CD4-positive, alpha-beta memory T cell (primary cell): ENCODE results near the gene PCNA. TPM values are rescaled to one million over a fixed set of nuclear protein-coding genes. Genes with fewer than 3 reads are reported as not detected.
A peak's percentile ranks its signal among the peaks of the same experiment; 100 is the strongest.
"Not testable (repeated sequence)": the region's sequence is repeated elsewhere in the genome, so short reads cannot be mapped to it uniquely, and the experiment has no call there.

Experiments
- CTCF ChIA-PET: fragments of 350-600 bp; sonication (Branson Sonifier 250); formaldehyde crosslinking; loops from one replicate; lab custom pipeline; 2021; ENCODE audit warnings: inconsistent platforms; ENCODE audit not compliant: partially characterized antibody; lab: Charles Lee
- POLR2A ChIA-PET: fragments of 350-600 bp; sonication (Branson Sonifier 250); formaldehyde crosslinking; loops from one replicate; lab custom pipeline; 2021; ENCODE audit not compliant: partially characterized antibody; lab: Charles Lee
- DNase-seq, 5 donors: peaks; one replicate each; pipeline versions ENCODE4 v3.0.0 to v3.0.0-alpha.2; 2020 to 2022; ENCODE audit warnings: mixed read lengths in 1 of 5
- H3K27ac ChIP-seq: one replicate; pipeline ENCODE4 v1.7.0; 2013; ENCODE audit warnings: low read depth, low read length
- H3K27me3 ChIP-seq: 2 replicates; pipeline ENCODE4 v1.7.0; 2013; ENCODE audit warnings: mild to moderate bottlenecking, low read length, moderate library complexity; ENCODE audit not compliant: insufficient read depth
- H3K36me3 ChIP-seq: 2 replicates; pipeline ENCODE4 v1.7.0; 2013; ENCODE audit warnings: mild to moderate bottlenecking, low read length, moderate library complexity; ENCODE audit not compliant: insufficient read depth
- H3K4me1 ChIP-seq: 2 replicates; pipeline ENCODE4 v1.7.0; 2013; ENCODE audit warnings: mild to moderate bottlenecking, low read length, moderate library complexity; ENCODE audit not compliant: insufficient read depth
- H3K4me3 ChIP-seq, 2 donors: one replicate each; pipeline ENCODE4 v1.7.0; 2013; ENCODE audit warnings: low read length in 2 of 2, mild to moderate bottlenecking in 1 of 2
- H3K9me3 ChIP-seq, 2 donors: one replicate each; pipeline ENCODE4 v1.7.0; 2013; ENCODE audit warnings: low read length in 2 of 2, control low read depth in 1 of 2; ENCODE audit not compliant: control insufficient read depth in 1 of 2
- H3K27ac Mint-ChIP-seq, 7 donors: one replicate each; pipeline ENCODE4 v1.8.0; 2020 to 2021; ENCODE audit warnings: mixed read lengths in 7 of 7, mild to moderate bottlenecking in 6 of 7, inconsistent platforms in 3 of 7, moderate library complexity in 3 of 7
- H3K27me3 Mint-ChIP-seq, 2 donors: one replicate each; pipeline ENCODE4 v1.8.0; 2020 to 2021; ENCODE audit warnings: mixed read lengths in 2 of 2
- H3K36me3 Mint-ChIP-seq, 2 donors: one replicate each; pipeline ENCODE4 v1.8.0; 2020 to 2021; ENCODE audit warnings: mixed read lengths in 2 of 2, inconsistent platforms in 1 of 2, mild to moderate bottlenecking in 1 of 2
- H3K4me1 Mint-ChIP-seq, 4 donors: one replicate each; pipeline ENCODE4 v1.8.0; 2020 to 2021; ENCODE audit warnings: mixed read lengths in 4 of 4, mild to moderate bottlenecking in 1 of 4
- H3K4me3 Mint-ChIP-seq, 8 donors: one replicate each; pipeline ENCODE4 v1.8.0; 2020 to 2021; ENCODE audit warnings: mixed read lengths in 8 of 8, mild to moderate bottlenecking in 7 of 8, moderate library complexity in 6 of 8, inconsistent platforms in 3 of 8
- H3K9me3 Mint-ChIP-seq, 8 donors: one replicate each; pipeline ENCODE4 v1.8.0; 2020 to 2021; ENCODE audit warnings: mixed read lengths in 8 of 8, mild to moderate bottlenecking in 5 of 8, inconsistent platforms in 3 of 8, moderate library complexity in 1 of 8
- intact Hi-C: fragments of 100-400 bp; cut with micrococcal nuclease; formaldehyde crosslinking; loops from one replicate; pipeline ENCODE4 v1.15.1; 2023
- polyA plus RNA-seq, 2 donors: library from polyadenylated mRNA; unstranded; fragments of 300-500 nt; fragmentation: Illumina TruSeq; gene quantifications; one replicate each; pipeline ENCODE4 v1.2.3, GENCODE V29; 2021
- total RNA-seq, 2 experiments: library from RNA; stranded (reverse); gene quantifications; one replicate each; pipeline ENCODE4 v1.2.3, GENCODE V29; 2021

The PCNA gene
- total and polyA plus RNA-seq, 4 experiments from 2014 or later: 60.0 to 71.9 (median 64.6) TPM

GRCh38 chr20:5100684-5101347 lies 18.9 kb downstream of the PCNA start:
- H3K36me3 ChIP-seq: peaks cover 51% of the 10 kb centered on the region
- peaks cover 7 to 18% (median 15%) of the 10 kb centered on the region in 4 donors for H3K4me1 Mint-ChIP-seq
- H3K4me1 ChIP-seq: no peaks in the 10 kb centered on the region
- peak; percentile 63 to 69 (median 68) for DNase-seq
- H3K27me3 Mint-ChIP-seq: no peaks in the 10 kb centered on the region
- ChIA-PET POLR2A (interaction anchor here (0.6 to 1.8 kb wide), 7 partner anchors 10 to 81 kb away, joined by 3 to 6 read pairs (median 5); partner anchors contain the start of gene PCNA), CTCF (interaction anchor here (0.6 to 6.3 kb wide), 36 partner anchors 10 to 499 kb away, joined by 3 to 111 read pairs (median 5); partner anchors contain the start of genes CDS2 and SLC23A2)
- no peaks in the 10 kb centered on the region for H3K9me3 ChIP-seq
- H3K27ac ChIP-seq: no peak overlapping the region
- intact Hi-C loops: loop anchor here (1.0 to 2.0 kb wide), 4 partner anchors 23 to 361 kb away; partner anchors contain the start of gene SLC23A2
- H3K9me3 Mint-ChIP-seq: no peaks in the 10 kb centered on the region
- peaks cover 53 to 73% of the 10 kb centered on the region in 2 donors for H3K36me3 Mint-ChIP-seq
- H3K27me3 ChIP-seq: no peaks in the 10 kb centered on the region
- peak overlapping the region; percentile 45 to 89 (median 76) for H3K27ac Mint-ChIP-seq
- H3K4me3 Mint-ChIP-seq: no peak overlapping the region
- no peak overlapping the region for H3K4me3 ChIP-seq

GRCh38 chr20:5099909-5100308 lies 19.8 kb downstream of the PCNA start:
- Mint-ChIP-seq H3K36me3 (peaks cover 57 to 77% of the 10 kb centered on the region in 2 donors), H3K4me1 (peaks cover 7 to 18% (median 15%) of the 10 kb centered on the region in 4 donors), H3K27ac (peak overlapping the region in 1 of 7 donors; percentile 52)
- H3K36me3 ChIP-seq: peaks cover 51% of the 10 kb centered on the region
- intact Hi-C loops: loop anchor here (1.0 to 2.0 kb wide), 4 partner anchors 22 to 360 kb away; partner anchors contain the start of gene SLC23A2
- not testable (repeated sequence) for H3K9me3 Mint-ChIP-seq, H3K4me1 ChIP-seq, DNase-seq, H3K9me3 ChIP-seq, H3K4me3 Mint-ChIP-seq, H3K4me3 ChIP-seq, H3K27me3 Mint-ChIP-seq, H3K27me3 ChIP-seq, H3K27ac ChIP-seq
- CTCF ChIA-PET: interaction anchor here (0.9 to 6.3 kb wide), 20 partner anchors 12 to 150 kb away, joined by 3 to 111 read pairs (median 9); partner anchors contain the start of gene SLC23A2
- POLR2A ChIA-PET: interaction anchor here (1.1 to 1.8 kb wide), 3 partner anchors 9 to 43 kb away, joined by 3 to 5 read pairs (median 4); no protein-coding TSS in a partner anchor

GRCh38 chr20:5099009-5099408 lies 20.7 kb downstream of the PCNA start:
- H3K9me3 Mint-ChIP-seq, H3K27ac ChIP-seq, DNase-seq, H3K4me1 ChIP-seq, H3K27me3 Mint-ChIP-seq, H3K4me3 ChIP-seq, H3K27me3 ChIP-seq, H3K9me3 ChIP-seq, intact Hi-C loops, H3K4me3 Mint-ChIP-seq: not testable (repeated sequence)
- CTCF ChIA-PET: interaction anchor here (1.0 to 6.3 kb wide), 6 partner anchors 20 to 143 kb away, joined by 3 to 111 read pairs (median 5); partner anchors contain the start of gene CDS2
- POLR2A ChIA-PET: interaction anchor here (1.2 kb wide), 1 partner anchor 42 kb away, joined by 3 read pairs; no protein-coding TSS in a partner anchor
- Mint-ChIP-seq H3K36me3 (peaks cover 50 to 73% of the 10 kb centered on the region in 2 donors), H3K4me1 (peaks cover 7 to 18% (median 12%) of the 10 kb centered on the region in 4 donors), H3K27ac (peak overlapping the region in 1 of 7 donors; percentile 63)
- peaks cover 44% of the 10 kb centered on the region for H3K36me3 ChIP-seq

GRCh38 chr20:5096463-5096862 lies 23.3 kb downstream of the PCNA start:
- ChIA-PET CTCF (interaction anchor here (1.2 to 6.3 kb wide), 2 partner anchors 8 to 39 kb away, joined by 3 to 111 read pairs; no protein-coding TSS in a partner anchor), POLR2A (no interaction called here)
- Histone ChIP-seq H3K36me3 (peaks cover 27% of the 10 kb centered on the region), H3K27me3 (no peaks in the 10 kb centered on the region), H3K4me3 (no peak overlapping the region), H3K9me3 (no peaks in the 10 kb centered on the region), H3K27ac (no peak overlapping the region), H3K4me1 (no peaks in the 10 kb centered on the region)
- Mint-ChIP-seq H3K4me3 (no peak overlapping the region), H3K4me1 (peaks cover 3 to 12% (median 7%) of the 10 kb centered on the region in 4 donors), H3K27me3 (no peaks in the 10 kb centered on the region), H3K9me3 (no peaks in the 10 kb centered on the region), H3K36me3 (peaks cover 40 to 59% of the 10 kb centered on the region in 2 donors), H3K27ac (peak overlapping the region in 1 of 7 donors; percentile 13)
- no peak for DNase-seq
- intact Hi-C loops: no loop called here

- peaks cover 3 to 10% (median 5%) of the 10 kb centered on the region in 4 donors for H3K4me1 Mint-ChIP-seq
- no peaks in the 10 kb centered on the region for H3K9me3 Mint-ChIP-seq
- CTCF ChIA-PET: interaction anchor here (1.2 to 1.4 kb wide), 2 partner anchors 9 to 39 kb away, joined by 3 to 5 read pairs; no protein-coding TSS in a partner anchor
- no peaks in the 10 kb centered on the region for H3K4me1 ChIP-seq
- H3K4me3 ChIP-seq: no peak overlapping the region
- DNase-seq: no peak
- H3K27me3 Mint-ChIP-seq: no peaks in the 10 kb centered on the region
- peak overlapping the region in 2 of 7 donors; percentile 7 to 61 for H3K27ac Mint-ChIP-seq
- H3K4me3 Mint-ChIP-seq: no peak overlapping the region
- H3K27me3 ChIP-seq: no peaks in the 10 kb centered on the region
- peaks cover 40 to 55% of the 10 kb centered on the region in 2 donors for H3K36me3 Mint-ChIP-seq
- POLR2A ChIA-PET: no interaction called here
- no peak overlapping the region for H3K27ac ChIP-seq
- no peaks in the 10 kb centered on the region for H3K9me3 ChIP-seq
- intact Hi-C loops: no loop called here
- peaks cover 25% of the 10 kb centered on the region for H3K36me3 ChIP-seq
Observed at GRCh38 chr20:5095931-5096330, 23.8 kb downstream of the PCNA start.

GRCh38 chr20:5095454-5095853 lies 24.3 kb downstream of the PCNA start:
- peaks cover 2 to 8% (median 4%) of the 10 kb centered on the region in 4 donors for H3K4me1 Mint-ChIP-seq
- H3K9me3 ChIP-seq: no peaks in the 10 kb centered on the region
- intact Hi-C loops: no loop called here
- DNase-seq: no peak
- no peak overlapping the region for H3K4me3 Mint-ChIP-seq
- no peaks in the 10 kb centered on the region for H3K9me3 Mint-ChIP-seq
- H3K36me3 Mint-ChIP-seq: peaks cover 35 to 51% of the 10 kb centered on the region in 2 donors
- H3K27me3 ChIP-seq: no peaks in the 10 kb centered on the region
- H3K4me1 ChIP-seq: peaks cover 1% of the 10 kb centered on the region
- peak overlapping the region in 3 of 7 donors; percentile 35 to 62 (median 39) for H3K27ac Mint-ChIP-seq
- no peak overlapping the region for H3K27ac ChIP-seq
- ChIA-PET POLR2A (interaction anchor here (1.6 kb wide), 1 partner anchor 9 kb away, joined by 3 read pairs; no protein-coding TSS in a partner anchor), CTCF (interaction anchor here (1.4 kb wide), 1 partner anchor 39 kb away, joined by 5 read pairs; no protein-coding TSS in a partner anchor)
- H3K27me3 Mint-ChIP-seq: no peaks in the 10 kb centered on the region
- H3K4me3 ChIP-seq: no peak overlapping the region
- H3K36me3 ChIP-seq: peaks cover 25% of the 10 kb centered on the region
